IMR-90 (cell line): ENCODE data around the gene EHMT1. TPM values are rescaled to one million over a fixed set of nuclear protein-coding genes. Genes with fewer than 3 reads are reported as not detected.

Source experiments
- ATAC-seq: fragments of 200-7000 bp; cut with Tn5 transposase; 2 replicates; pipeline ENCODE4 v1.9.1; 2020; ENCODE audit warnings: low read depth, mild to moderate bottlenecking, moderate library complexity
- BruUV-seq: library from RNA; stranded (reverse); fragments of 400-500 nt; replicated peaks from 2 replicates; lab custom pipeline; 2021; lab: Mats Ljungman, UMichigan
- CTCF ChIA-PET: fragments of 300-600 bp; formaldehyde crosslinking; extraction: SDS; loops from one replicate; lab custom pipeline; 2021; ENCODE audit warnings: antibody characterized with exemption; lab: Yijun Ruan, JAX
- POLR2A ChIA-PET: fragments of 300-600 bp; sonication (Branson Sonifier 250); formaldehyde crosslinking; loops from one replicate; lab custom pipeline; 2022; ENCODE audit warnings: antibody characterized with exemption; ENCODE audit not compliant: unreplicated experiment; lab: Charles Lee
- DNase-seq: peaks from one replicate; pipeline ENCODE4 v3.0.0; 2013
- H2AFZ ChIP-seq: replicated peaks from 2 replicates; pipeline ENCODE3; 2013; ENCODE audit warnings: low read length, mild to moderate bottlenecking; ENCODE audit not compliant: poor library complexity
- H2AK5ac ChIP-seq: 2 replicates; pipeline ENCODE4 v1.6.1; 2013; ENCODE audit warnings: low read depth, low read length, inconsistent platforms
- H2AK9ac ChIP-seq: replicated peaks from 2 replicates; pipeline ENCODE3; 2013; ENCODE audit warnings: mild to moderate bottlenecking, low read depth, low read length, moderate library complexity; ENCODE audit not compliant: poor library complexity
- H2BK120ac ChIP-seq: 2 replicates; pipeline ENCODE4 v1.6.1; 2013; ENCODE audit warnings: low read depth, low read length, inconsistent platforms
- H2BK15ac ChIP-seq: 3 replicates; pipeline ENCODE4 v1.6.1; 2013; ENCODE audit warnings: low read depth, low read length, inconsistent platforms
- H2BK20ac ChIP-seq: 2 replicates; pipeline ENCODE4 v1.6.1; 2013; ENCODE audit warnings: low read depth, mild to moderate bottlenecking, inconsistent platforms, low read length, moderate library complexity
- H2BK5ac ChIP-seq: 2 replicates; pipeline ENCODE4 v1.6.1; 2013; ENCODE audit warnings: mild to moderate bottlenecking, low read depth, low read length, inconsistent platforms; ENCODE audit not compliant: poor library complexity, severe bottlenecking
- H3K14ac ChIP-seq: replicated peaks from 2 replicates; pipeline ENCODE4 v1.6.1; 2013; ENCODE audit warnings: low read depth, low read length, inconsistent platforms
- H3K18ac ChIP-seq: 2 replicates; pipeline ENCODE4 v1.6.1; 2013; ENCODE audit warnings: low read depth, low read length, control low read depth
- H3K23ac ChIP-seq: 2 replicates; pipeline ENCODE4 v1.6.1; 2013; ENCODE audit warnings: low read depth, low read length, inconsistent platforms
- H3K27ac ChIP-seq: 2 replicates; pipeline ENCODE4 v1.5.1; 2013; ENCODE audit warnings: mild to moderate bottlenecking, control low read depth, low read length; ENCODE audit not compliant: insufficient read depth
- H3K27me3 ChIP-seq: 2 replicates; pipeline ENCODE4 v1.6.1; 2013; ENCODE audit warnings: low read length; ENCODE audit not compliant: control insufficient read depth, insufficient read depth
- H3K36me3 ChIP-seq: 2 replicates; pipeline ENCODE4 v1.6.1; 2013; ENCODE audit warnings: low read length, mixed read lengths; ENCODE audit not compliant: control insufficient read depth, insufficient read depth
- H3K4ac ChIP-seq: 2 replicates; pipeline ENCODE4 v1.6.1; 2013; ENCODE audit warnings: low read depth, low read length, inconsistent platforms
- H3K4me1 ChIP-seq: 2 replicates; pipeline ENCODE4 v1.6.1; 2013; ENCODE audit warnings: low read length, mixed read lengths; ENCODE audit not compliant: control insufficient read depth, insufficient read depth
- H3K4me2 ChIP-seq: 2 replicates; pipeline ENCODE4 v1.6.1; 2013; ENCODE audit warnings: low read depth, mild to moderate bottlenecking, control low read depth, low read length, moderate library complexity
- H3K4me3 ChIP-seq: 2 replicates; pipeline ENCODE4 v1.5.1; 2013; ENCODE audit warnings: low read depth, mild to moderate bottlenecking, control low read depth, low read length, moderate library complexity; ENCODE audit not compliant: insufficient read depth
- H3K56ac ChIP-seq: 2 replicates; pipeline ENCODE4 v1.6.1; 2013; ENCODE audit warnings: low read length, inconsistent platforms; ENCODE audit not compliant: insufficient read depth; ENCODE audit errors: extremely low read depth
- H3K79me1 ChIP-seq, 2 experiments: 2 replicates each; pipeline ENCODE4 v1.6.1; 2013; ENCODE audit warnings: low read length in 2 of 2, inconsistent platforms in 1 of 2, low read depth in 1 of 2
- H3K9ac ChIP-seq: 2 replicates; pipeline ENCODE4 v1.6.1; 2013; ENCODE audit warnings: low read depth, low read length, control low read depth
- H3K9me1 ChIP-seq: 2 replicates; pipeline ENCODE4 v1.6.1; 2013; ENCODE audit warnings: low read length, inconsistent platforms; ENCODE audit not compliant: insufficient read depth
- H3K9me3 ChIP-seq: 2 replicates; pipeline ENCODE4 v1.6.1; 2013; ENCODE audit warnings: low read length; ENCODE audit not compliant: control insufficient read depth, insufficient read depth
- H4K20me1 ChIP-seq: 2 replicates; pipeline ENCODE4 v1.6.1; 2013; ENCODE audit warnings: low read length, inconsistent platforms; ENCODE audit not compliant: insufficient read depth
- H4K5ac ChIP-seq: 2 replicates; pipeline ENCODE4 v1.6.1; 2013; ENCODE audit warnings: mild to moderate bottlenecking, low read depth, low read length, control low read depth
- H4K8ac ChIP-seq, 2 experiments: 2 replicates each; pipeline ENCODE4 v1.6.1; 2013; ENCODE audit warnings: low read depth in 2 of 2, low read length in 2 of 2, control low read depth in 1 of 2, inconsistent platforms in 1 of 2
- H4K91ac ChIP-seq: 2 replicates; pipeline ENCODE4 v1.6.1; 2013; ENCODE audit warnings: low read depth, low read length, inconsistent platforms; ENCODE audit not compliant: insufficient read depth
- MAZ ChIP-seq: IDR thresholded peaks from 2 replicates; pipeline ENCODE4 v1.6.1; 2012; ENCODE audit warnings: low read depth, mild to moderate bottlenecking, low read length, improper control_type of control experiment, moderate library complexity, borderline replicate concordance
- WGBS, 2 experiments: methylation state at CpG; one replicate each; pipeline versions ENCODE4 v1.1.5 to v1.1.7; 2013; ENCODE audit warnings: missing lambda C conversion rate in 2 of 2; ENCODE audit not compliant: insufficient read length in 1 of 2; ENCODE audit errors: extremely low coverage in 2 of 2; 5-methylcytosine and 5-hydroxymethylcytosine counted together
- dilution Hi-C: fragments of 300-500 bp; cut with HindIII; formaldehyde crosslinking; loops from one replicate; pipeline ENCODE4 v1.14.3; 2018; ENCODE audit warnings: low sequenced_read_pairs; ENCODE audit not compliant: unreplicated experiment
- in situ Hi-C: fragments of 300-500 bp; cut with MboI; formaldehyde crosslinking; loops from 3 replicates; pipeline ENCODE4 v1.14.3; 2019; ENCODE audit warnings: low sequenced_read_pairs, inconsistent platforms, mixed read lengths
- intact Hi-C: fragments of 100-400 bp; cut with micrococcal nuclease; formaldehyde crosslinking; loops from 2 replicates; pipeline ENCODE4 v1.10.0; 2022
- polyA plus RNA-seq, 3 experiments: library from polyadenylated mRNA; depleted of rRNA; stranded (reverse); fragments of >200 nt; gene quantifications; 2 replicates each; pipeline ENCODE4 v1.2.3, GENCODE V29; 2012; ENCODE audit warnings: low replicate concordance in 1 of 3
- total RNA-seq: library from RNA; depleted of rRNA; stranded (reverse); fragments of >200 nt; gene quantifications from 2 replicates; pipeline ENCODE4 v1.2.3, GENCODE V29; 2012

Gene EHMT1
- total and polyA plus RNA-seq, 2 of the 4 experiments (the other 2 are of a cell fraction), result 32.8 to 35.1 TPM

DNA sequence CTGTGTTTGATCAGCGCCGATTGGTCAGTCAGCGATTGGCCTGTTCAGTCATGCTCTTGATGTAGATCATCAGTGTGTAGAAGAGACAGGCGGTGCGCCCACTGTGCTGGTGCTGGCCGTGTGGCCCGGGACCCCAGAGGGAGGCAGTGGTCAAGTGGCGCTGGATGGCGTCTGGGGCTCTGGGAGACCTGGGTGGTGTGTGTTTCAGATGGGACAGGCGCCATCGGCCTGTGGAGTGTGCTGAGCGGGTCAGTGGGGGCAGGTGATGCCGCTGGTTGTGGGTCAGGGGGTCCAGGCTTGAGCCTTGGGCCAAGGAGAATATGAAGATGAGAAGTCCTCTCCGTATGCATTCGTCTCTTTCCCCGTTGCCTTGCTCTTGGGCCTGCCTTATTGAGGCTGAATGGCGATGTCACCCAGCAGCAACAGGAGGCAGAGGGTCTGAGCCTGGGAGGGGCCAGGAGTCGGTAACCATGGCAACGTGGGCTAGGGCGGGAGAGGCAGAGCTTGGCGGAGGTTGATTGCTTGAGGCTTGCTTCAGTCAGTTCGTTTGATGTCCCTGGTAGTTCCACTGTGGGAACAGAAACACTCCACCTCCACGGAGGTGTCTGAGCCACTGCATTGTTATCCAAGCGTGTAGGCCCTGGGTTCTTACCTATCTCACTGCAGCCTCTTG, 141.0 kb downstream of the EHMT1 start:
- ATAC-seq (no peak), DNase-seq (no peak)
- no peak overlapping the region for H3K14ac ChIP-seq
- peaks cover 17 to 75% of the 10 kb centered on the region in 2 experiments for H3K79me1 ChIP-seq
- H4K91ac ChIP-seq, result no peak overlapping the region
- no peak overlapping the region for H3K9ac ChIP-seq
- no peaks in the 10 kb centered on the region for H3K27me3 ChIP-seq
- no peak overlapping the region for H4K5ac ChIP-seq
- H4K20me1 ChIP-seq, result 0 out of 2 replicates have a peak, but pooled peaks cover 3% of the 10 kb centered on the region
- H3K36me3 ChIP-seq, result peaks cover 53% of the 10 kb centered on the region
- H3K4me1 ChIP-seq, result peaks cover 6% of the 10 kb centered on the region
- no peak overlapping the region for H3K27ac ChIP-seq
- TF ChIP-seq MAZ, result no peak
- no TSS peak for BruUV-seq
- H3K56ac ChIP-seq, result no peak overlapping the region
- intact Hi-C loops (no loop called here), dilution Hi-C loops (no loop called here), in situ Hi-C loops (no loop called here)
- CTCF ChIA-PET, result no interaction called here
- WGBS, 2 experiments, result 92% methylated on average over 19 of the region's 24 CpGs; no CpG with 5 or more reads in 1 of the 2 experiments
- peaks cover 23% of the 10 kb centered on the region for H3K9me1 ChIP-seq
- no peak overlapping the region for H3K4me3 ChIP-seq
- H2AK9ac ChIP-seq, result no peak overlapping the region
- no peak overlapping the region for H2AK5ac ChIP-seq
- POLR2A ChIA-PET, result no interaction called here
- no peak overlapping the region for H4K8ac ChIP-seq
- H2AFZ ChIP-seq, result no peak overlapping the region
- H3K9me3 ChIP-seq, result peaks cover 8% of the 10 kb centered on the region
- no peak overlapping the region for H2BK20ac ChIP-seq
- no peak overlapping the region for H3K4ac ChIP-seq
- H3K18ac ChIP-seq, result no peak overlapping the region
- no peak overlapping the region for H2BK120ac ChIP-seq
- H2BK15ac ChIP-seq, result no peak overlapping the region
- H2BK5ac ChIP-seq, result no peak overlapping the region
- H3K4me2 ChIP-seq, result no peak overlapping the region
- H3K23ac ChIP-seq, result no peak overlapping the region
